Testis (tissue), 3 donors: ENCODE results near the gene TSPAN11. TPM values are rescaled to one million over a fixed set of nuclear protein-coding genes. Genes with fewer than 3 reads are reported as not detected.

Experiments used
- polyA plus RNA-seq: library from polyadenylated mRNA; stranded (reverse); fragments of 350-450 nt; fragmentation: Illumina TruSeq; extraction: RNeasy Lipid Tissue Mini Kit (QIAGEN cat#74804); gene quantifications from one replicate; pipeline ENCODE4 v1.2.3, GENCODE V29; 2014; ENCODE audit warnings: low read depth, low replicate concordance; ENCODE audit not compliant: insufficient read depth
- total RNA-seq, 2 donors: library from RNA; depleted of rRNA; stranded (reverse); fragments of >200 nt; gene quantifications; one replicate each; pipeline ENCODE4 v1.2.3, GENCODE V29; 2016

Gene TSPAN11
- total and polyA plus RNA-seq, 3 donors from 2014 or later: 2.4 to 2.7 (median 2.7) TPM

Other genes starting within 250 kb of the TSPAN11 start
- 10 to 100 TPM; 27.4 to 37.2 TPM for gene IPO8, start 230.9 kb upstream of the TSPAN11 start, total RNA-seq
- 46.4 TPM for gene IPO8, start 230.9 kb upstream of the TSPAN11 start, polyA plus RNA-seq
- 100 to 1,000 TPM in 1 of 2 donors, 10 to 100 TPM in 1; 74.5 to 108 TPM for gene CAPRIN2, start 171.8 kb upstream of the TSPAN11 start, total RNA-seq
- gene CAPRIN2, start 171.8 kb upstream of the TSPAN11 start, polyA plus RNA-seq: 43.7 TPM
- 10 to 100 TPM; 49.6 to 63.1 TPM for gene DDX11, start 147.1 kb downstream of the TSPAN11 start, total RNA-seq
- gene DDX11, start 147.1 kb downstream of the TSPAN11 start, polyA plus RNA-seq: 19.7 TPM